Activated T-helper 9 cell treated with anti-CD3 and anti-CD28 coated beads, Interleukin-2, amount 50 U/mL, for 16 hours (primary cell): ENCODE data around the gene IL16.
"Not testable (repeated sequence)": the region's sequence is repeated elsewhere in the genome, so short reads cannot be mapped to it uniquely, and the experiment has no call there.

Experiments
- DNase-seq: peaks from one replicate; pipeline ENCODE4 v3.0.0-alpha.2; 2020; ENCODE audit warnings: low read depth

The IL16 gene

DNA sequence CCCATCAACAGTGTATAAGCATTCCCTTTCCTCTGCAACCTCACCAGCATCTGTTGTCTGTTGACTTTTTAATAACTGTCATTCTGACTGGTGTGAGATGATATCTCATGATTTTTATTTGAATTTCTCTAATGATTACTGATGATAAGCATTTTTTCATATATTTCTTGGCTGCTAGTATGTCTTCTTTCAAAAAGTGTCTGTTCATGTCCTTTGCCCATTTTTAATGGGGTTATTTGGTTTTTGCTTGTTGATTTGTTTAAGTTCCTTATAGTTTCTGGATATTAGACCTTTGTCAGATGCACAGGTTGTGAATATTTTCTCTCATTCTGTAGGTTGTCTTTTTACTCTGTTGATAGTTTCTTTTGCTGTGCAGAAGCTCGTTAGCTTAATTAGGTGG is 11.3 kb downstream of the IL16 start:
- not testable (repeated sequence) for DNase-seq

DNA sequence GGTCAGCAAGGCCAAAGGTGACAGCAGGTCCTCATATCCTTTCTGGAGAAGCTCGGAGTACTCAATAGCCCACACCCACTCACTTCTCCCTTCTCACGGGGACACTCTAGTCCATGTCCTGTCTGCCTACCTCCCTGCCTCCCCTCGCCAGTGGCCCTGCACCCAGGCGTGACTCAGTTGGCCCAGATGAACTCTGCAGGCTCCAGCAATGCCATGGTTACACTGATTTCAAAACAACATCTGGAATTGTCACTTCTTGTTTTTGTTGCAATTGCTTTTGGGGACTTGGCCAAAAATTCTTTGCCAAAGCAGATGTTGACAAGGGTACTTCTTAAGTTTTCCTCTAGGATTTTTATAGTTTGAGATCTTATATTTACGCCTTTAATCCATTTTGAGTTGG is 13.0 kb downstream of the IL16 start:
- DNase-seq: no peak

DNA sequence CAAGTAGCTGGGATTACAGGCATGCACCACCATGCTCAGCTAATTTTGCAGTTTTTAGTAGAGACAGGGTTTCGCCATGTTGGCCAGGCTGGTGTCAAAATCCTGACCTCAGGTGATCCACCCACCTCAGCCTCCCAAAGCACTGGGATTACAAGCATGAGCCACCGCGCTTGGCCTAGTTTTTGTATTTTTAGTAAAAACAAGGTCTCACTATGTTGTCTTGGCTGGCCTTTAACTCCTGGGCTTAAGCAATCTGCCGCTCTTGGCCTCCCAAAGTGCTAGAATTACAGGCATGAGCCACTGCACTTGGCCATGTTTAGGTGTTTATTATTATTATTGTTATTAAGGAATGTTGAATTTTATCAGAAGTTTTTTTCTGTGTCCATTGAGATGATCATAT is 14.7 kb downstream of the IL16 start:
- DNase-seq: no peak

DNA sequence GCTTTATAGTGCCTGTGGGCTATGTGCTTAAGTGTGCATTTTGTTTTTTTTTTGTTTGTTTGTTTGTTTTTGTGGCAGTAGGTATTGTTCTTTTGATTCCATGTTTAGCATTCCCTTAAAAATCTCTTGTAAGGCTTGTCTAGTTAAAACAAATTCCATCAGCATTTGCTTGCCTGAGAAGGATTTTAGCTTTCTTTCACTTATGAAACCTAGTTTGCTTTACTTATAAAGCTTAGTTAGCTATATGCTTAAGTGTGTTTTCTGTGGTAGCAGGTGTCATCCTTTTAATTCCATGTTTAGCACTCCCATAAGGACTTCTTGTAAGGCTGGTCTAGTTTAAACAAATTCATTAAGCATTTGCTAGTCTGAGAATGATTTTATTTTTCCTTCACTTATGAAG is 17.3 kb downstream of the IL16 start:
- DNase-seq: no peak

DNA sequence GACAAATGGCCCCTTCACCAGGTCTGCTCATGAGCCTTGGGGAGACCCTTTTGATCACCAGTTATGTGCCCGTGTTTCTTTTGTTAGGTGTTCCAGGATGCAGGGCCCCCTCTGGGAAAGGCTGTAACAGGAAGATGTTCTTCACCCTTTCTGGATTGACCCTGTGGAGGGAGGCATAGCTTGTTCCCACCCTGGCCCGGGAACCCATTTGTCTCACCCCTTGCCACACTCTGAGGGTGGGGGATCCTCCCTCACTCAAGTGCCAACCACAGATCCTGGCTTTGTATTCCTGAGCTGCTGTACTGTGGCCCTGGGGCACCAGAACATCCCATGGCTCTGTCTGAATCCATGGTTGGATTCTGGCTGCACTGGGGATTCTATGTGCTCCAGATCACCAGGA is 18.9 kb downstream of the IL16 start:
- no peak for DNase-seq

DNA sequence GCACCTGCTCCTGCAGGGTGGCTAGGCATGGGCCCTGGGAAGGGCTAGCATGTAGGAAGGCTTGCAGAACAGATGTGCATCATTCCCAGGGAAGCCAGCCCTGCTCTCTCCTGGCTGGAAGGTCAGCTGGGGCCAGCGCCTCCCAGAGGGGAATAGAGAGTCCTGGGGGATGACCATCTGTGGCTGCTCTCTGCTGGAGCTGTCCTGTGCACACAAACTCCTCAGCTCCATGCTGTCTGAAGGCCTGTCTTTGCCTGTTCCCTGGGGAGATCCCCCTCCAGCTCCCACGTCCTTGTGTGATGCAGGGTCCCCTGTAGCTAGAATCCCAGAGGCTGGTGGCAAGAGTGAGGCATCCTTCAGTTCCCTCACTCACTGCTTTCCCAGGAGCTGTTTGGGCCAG is 19.3 kb downstream of the IL16 start:
- DNase-seq: no peak

DNA sequence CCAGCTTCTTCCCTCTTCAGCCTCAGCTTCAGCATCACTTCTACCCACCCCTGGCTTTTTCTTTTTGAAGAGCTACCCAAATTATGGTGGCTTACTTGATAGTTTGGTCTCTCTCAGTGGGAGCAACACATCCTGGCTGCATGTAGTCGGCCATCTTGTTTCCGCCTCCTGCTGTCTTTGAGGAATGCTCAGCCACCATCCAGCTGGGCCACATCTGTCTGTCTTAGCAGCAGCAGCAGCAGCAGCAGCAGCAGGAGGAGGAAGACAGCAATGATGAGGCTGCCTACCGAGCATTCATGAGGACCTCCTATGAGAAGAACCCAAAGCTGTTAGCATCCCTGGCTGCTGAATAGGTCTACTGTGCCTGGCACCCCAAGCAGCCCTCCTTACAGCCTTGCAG is 19.7 kb downstream of the IL16 start:
- no peak for DNase-seq

DNA sequence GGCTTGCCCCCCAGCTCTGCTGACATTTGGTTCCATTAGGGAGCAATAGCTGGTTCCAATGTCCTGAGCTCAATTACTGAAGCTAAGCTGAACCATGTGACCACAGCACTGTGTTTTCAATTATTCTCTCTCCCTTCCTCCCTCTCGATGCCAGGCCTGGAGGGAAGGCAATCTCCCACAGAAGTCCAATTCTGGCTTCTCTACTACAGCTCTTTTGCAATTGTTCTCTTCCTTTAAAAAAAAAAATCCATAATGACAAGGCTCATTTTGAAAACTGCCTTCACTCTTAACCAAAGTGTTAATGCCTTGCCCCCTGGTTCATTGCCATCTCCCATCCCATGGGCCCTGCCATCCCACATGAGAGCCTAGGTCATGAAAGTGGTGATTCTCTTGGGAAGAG is 24.8 kb downstream of the IL16 start:
- DNase-seq: no peak

DNA sequence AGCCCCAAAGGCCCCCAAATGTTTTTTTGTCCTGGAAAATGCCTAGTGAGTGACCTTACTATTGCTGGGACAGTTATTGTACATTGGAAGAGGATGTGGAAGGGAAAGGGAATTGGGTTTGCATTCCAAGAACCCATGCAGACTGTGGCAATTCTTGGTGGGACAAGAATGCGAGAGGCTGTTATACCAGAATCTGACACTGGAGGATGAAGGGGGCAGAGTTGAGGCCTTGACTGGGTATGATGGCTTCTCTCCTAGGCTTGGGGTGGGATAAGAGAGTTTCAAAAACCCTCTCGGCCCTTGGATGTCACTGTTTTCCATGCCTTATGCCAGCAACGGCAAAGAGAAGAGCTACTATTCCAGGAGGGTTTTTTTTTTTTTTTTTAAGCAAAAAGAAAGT is 25.3 kb downstream of the IL16 start:
- DNase-seq: no peak

DNA sequence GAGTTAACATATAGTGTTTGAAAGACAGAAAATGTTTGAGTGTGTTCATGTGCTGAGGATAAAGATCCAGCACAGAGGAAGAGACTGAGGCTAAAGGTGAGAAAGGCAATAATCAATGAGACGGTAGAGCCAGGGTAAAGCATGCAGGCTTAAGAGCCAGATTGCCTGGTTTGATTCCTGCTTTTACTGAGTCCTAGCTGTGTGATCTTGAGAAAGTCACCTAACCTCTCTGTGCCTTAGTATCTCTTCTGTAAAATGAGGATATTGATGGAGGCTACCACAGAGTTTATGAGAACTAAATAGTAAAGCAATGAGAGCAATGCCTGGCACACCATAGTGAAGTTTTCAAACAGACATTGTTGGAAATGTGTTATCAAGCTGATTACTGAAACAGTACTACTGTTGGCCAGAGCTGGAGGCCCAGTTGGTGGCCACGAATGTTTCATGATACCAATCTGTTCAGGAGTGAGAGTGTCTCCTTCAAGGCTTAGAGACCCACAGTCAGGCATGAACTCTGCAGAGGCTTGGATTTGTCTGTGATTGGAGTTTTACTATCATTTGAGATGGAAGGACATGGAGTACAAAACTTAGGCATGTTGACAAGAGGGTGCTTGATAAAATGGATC is 26.8 kb downstream of the IL16 start:
- DNase-seq: no peak

DNA sequence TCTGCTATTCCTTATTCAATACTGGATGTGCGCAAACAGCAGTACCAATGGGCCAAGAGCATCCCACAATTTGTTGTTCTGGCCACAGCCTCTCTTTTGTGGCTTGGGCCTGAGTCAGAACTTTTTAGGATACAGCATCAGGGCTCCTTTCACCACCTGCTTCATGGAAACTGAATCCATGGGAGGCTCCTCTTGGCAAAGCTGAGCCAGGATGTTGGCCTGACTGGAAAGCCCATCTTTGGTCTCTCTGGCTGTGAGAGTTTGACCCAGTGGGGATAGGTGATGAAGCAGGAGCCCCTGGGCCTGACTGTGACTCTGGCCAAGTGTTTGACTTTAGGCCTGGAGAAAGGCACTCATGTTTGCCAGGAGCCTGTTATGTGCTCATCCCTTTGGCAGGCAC is 27.6 kb downstream of the IL16 start:
- no peak for DNase-seq

DNA sequence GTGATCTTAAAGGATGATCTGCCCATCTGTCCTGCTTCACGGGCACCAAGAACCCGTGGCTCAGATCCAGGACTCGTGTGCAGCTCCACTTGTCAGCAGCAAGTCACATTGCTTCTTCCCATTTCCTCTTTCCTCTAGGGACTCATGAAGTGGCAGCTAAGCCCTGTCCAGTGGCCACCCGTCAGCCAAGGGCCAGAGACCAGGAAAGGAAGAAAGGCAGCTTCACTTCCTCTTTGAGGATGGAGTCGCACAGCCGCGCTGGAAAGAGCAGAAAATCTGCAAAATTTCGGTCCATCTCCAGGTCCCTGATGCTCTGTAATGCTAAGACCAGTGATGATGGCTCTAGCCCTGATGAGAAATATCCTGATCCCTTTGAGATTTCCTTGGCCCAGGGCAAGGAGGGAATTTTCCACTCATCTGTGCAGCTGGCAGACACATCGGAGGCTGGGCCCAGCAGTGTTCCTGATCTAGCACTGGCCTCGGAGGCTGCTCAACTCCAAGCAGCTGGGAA is 28.5 kb downstream of the IL16 start:
- DNase-seq: no peak

DNA sequence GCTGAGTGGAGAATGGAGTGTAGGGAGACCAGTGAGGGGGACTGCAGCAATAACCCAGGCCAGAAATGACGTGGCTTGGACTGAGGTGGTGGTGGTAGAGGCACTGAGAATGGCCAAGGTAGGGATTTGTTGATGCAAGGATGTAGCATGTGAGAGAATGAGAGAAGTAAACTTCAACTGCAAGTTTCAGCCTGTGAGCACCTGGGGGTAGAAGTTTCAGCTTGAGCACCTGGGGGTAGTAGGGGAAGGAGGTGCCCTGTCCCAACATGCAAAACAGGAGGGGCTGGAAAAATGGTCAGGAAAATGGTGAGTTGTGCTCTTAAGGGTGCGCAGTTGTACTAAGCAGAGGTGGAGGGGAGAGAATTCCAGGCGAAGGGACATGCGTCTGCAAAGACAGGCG is 31.0 kb downstream of the IL16 start:
- DNase-seq: no peak

DNA sequence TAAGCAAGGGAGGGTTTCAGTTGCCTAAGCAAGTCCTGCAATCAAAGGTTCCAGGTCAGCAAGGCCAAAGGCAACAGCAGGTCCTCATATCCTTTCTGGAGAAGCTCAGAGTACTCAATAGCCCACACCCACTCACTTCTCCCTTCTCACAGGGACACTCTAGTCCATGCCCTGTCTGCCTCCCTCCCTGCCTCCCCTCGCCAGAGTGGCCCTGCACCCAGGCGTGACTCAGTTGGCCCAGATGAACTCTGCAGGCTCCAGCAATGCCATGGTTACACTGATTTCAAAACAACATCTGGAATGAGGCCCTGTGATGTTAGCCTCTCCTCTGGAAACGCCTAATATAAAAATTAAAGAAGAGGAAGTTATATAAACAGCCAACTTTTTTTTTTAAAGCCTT is 32.9 kb downstream of the IL16 start:
- no peak for DNase-seq

DNA sequence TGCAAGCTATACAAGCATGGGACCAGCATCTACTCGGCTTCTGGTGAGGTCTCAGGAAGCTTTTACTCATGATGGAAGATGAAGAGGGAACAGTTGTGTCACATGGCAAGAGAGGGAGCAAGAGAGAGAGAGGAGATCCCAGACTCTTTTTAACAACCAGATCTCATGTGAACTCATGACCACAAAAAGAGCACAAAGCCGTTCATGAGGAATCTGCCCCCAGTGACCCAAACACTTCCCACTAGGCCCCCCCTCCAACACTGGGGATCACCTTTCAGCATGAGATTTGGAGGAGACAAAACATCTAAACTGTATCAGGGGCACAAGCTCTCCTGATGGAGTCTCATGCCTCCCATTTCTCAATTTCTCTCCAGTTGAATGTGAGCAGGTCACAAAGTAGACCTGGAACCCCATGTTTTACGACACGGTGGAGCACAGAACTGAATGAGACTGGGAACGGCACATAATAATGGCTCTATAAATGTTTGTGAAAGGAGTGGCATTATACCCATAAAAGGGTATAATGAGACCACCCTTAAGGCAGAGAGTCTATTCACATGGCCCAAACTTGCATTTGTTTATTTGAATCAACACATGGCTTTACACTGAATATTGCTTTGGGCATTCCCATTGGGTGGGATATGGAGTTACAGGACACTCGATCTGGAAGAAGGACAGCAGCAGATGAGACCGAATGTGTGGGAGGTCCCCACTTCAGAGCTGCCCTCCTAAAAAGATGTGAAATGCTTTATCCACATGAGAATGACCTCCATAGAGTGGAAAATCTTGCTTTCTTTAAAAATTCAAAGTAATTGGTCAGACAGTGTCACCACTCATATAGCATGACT is 38.8 kb downstream of the IL16 start:
- DNase-seq: no peak

DNA sequence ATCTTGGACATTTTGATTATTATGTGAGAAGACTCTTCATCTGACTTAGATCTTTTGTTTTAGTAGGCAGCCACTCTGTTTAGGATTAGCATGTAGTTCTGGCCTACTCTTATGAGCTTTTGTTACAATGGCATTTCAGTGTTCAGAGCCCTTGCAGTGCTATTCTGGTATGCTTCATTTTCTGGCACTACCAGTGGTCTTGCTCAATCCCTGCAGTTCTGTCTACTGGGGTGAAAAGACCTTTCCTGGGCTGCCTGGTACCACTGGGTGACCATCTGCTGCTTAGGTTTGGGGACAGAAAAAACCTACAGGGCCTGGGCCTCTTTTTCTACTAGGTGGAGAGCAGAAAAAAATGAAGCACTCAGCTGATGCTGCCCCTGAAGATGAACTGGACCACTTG is 42.5 kb downstream of the IL16 start:
- DNase-seq: no peak

DNA sequence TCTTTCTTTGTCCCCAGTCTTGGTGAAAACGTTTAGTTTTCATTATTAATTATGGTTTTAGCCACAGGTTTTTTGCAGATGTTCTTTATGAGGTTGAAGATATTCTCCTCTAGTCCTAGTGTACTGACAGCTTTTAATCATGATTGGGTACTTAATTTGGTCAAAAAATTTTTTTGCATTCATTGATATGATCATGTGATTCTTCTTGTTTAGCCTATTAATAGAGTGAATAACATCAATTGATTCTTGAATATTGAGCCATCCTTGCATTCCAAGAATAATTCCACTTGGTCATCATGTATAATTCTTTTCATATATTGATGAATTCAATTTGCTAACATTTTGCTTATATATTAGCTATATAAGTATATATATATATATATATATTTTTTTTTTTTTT is 46.1 kb downstream of the IL16 start:
- DNase-seq: no peak

DNA sequence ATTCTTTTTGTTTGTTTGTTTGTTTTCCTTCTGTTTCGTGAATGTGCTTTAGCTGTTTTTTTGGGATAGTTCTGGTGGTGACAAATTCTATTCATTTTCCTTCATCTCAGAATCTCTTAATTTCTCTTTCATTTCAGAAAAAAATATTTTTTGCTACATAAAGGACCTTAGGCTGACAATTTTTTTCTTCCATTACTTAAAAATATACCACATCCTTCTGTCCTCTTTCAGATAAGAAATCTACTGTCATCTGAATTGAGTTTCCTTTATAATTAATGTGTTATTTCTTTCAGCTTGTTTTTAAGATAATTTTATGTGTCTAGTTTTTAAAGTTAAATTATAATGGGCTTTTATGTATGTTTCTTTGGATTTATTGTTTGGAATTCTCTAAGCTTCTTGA is 47.6 kb downstream of the IL16 start:
- DNase-seq: no peak

DNA sequence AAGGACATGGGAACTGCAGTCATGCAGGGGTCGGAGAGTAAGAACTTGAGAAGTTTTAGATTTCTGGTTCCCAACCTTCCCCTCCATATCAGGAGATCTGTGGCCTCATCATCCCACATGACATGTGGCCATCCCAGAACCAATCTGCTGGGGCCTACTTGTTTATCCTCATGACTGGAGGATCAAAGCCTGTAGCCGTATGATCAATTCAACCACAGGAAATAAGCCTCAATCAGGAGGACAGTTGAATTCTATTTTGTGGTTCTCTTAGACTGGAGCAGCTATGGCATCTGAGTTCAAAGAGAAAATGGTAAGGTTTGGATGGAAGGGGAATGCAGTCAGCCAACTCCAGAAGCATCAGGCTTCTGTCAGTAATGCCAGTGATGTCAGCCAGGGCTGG is 57.2 kb downstream of the IL16 start:
- no peak for DNase-seq

DNA sequence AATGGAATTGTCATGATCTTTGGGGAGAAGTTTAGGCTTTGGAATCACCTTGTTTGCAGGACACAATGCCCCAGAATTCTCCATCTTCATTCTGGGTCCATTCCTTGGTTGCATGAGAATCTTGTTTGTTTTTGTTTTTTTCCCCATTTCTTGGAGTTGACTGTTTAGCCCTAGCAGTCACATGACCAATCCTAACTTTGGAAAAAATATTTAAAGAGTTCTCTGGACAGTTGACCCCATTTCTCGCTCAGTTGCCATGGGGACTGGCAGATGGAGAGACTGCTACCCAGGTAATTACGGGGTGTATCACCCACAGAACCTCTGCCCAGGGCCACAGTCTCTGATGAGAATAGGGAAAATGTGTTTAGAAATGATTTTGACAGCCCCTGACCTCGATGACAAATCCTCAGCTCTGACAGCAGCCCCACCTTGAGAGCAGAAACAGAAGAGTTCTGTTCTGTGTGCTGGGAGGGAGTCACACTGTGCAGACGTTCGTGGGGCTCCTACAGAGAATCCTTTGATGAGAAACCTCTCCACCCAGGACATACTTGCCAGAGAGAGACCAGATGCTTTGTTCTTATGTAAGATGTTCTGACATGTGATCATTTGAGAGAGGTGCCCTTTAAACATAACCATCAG is 57.7 kb downstream of the IL16 start:
- DNase-seq: no peak

DNA sequence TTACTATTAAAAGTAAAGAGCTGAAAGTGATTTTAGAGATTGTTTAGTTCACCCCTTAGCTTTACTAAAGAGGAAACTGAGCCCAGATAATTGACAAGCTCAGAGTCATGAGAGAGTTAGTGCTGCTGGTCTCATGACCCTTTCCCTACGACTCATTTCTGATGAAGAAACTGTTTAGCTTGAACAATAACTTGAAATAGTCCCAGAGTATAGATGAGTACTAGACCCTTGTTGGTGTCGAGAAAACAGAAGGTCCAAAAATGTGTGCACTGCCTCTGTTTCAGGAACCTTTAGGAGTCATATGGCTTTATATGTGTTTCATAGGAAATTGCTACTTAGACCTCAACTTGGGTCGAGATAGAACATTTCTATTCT is 58.2 kb downstream of the IL16 start:
- no peak for DNase-seq

DNA sequence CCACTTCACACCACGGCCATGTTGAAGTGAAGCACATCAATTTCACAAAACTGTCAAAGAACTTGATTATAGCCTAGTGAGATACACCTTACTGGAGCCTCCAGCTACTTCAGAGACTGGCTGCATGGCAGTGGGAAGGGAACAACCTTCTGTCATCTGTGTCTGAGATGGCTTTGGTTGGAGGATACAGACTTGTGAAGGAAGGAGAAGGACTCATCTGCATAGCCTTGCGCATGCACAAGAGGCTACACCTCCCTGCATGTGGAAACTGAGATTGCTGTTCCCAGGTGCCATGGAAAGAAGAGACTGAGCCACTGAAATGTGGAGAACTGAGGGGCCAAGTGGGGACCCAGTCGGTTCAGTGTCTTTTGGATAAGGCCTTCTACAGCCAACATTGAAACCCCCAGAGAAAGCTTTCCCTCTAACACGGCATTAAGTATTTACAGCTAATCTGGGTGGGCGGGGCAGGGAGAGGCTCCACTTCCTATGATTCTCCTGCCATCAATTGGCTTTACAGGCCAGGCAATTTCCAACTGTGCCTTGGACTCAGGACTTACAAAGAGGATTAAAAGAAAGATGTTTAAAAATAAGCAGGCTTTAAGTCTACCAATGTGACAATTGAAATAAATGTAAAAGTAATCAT is 58.8 kb downstream of the IL16 start:
- DNase-seq: no peak

DNA sequence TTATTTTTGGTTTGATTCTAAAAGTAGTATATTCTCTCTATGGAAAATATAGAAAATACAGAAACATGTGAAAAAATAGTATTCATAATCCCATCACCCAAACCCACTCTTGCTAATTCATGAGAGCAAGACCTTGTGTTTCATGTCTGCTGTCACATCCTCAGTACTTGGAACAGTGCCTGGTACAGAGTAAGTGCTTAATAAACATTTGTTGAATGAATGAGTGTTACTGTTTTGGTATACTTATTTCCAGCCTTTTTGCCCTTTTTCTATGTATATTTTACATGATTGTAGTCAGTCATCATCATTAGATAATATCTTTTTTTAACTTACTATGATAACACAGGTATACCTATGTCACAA is 59.3 kb downstream of the IL16 start:
- DNase-seq: no peak
